ENCODE data around the gene MBNL2.

GRCh38 chr13:97289514-97290298, 67.6 kb downstream of the MBNL2 start:
- TF ChIP-seq POLR2A (IDR thresholded peaks at IDR 0.05; ENCODE audit: low read depth, low read length) (no peak), TAF1 (IDR thresholded peaks at IDR 0.05; ENCODE audit: borderline replicate concordance, low read depth, low read length) (no peak), POLR2AphosphoS5 (IDR thresholded peaks at IDR 0.05; ENCODE audit: low read depth, low read length) (no peak)
